NCI-H2107 (cell line): ENCODE results near the gene LEPR.
A peak's percentile ranks its signal among the peaks of the same experiment; 100 is the strongest.
"Not testable (repeated sequence)": the region's sequence is repeated elsewhere in the genome, so short reads cannot be mapped to it uniquely, and the experiment has no call there.

ENCODE experiments used
- DNase-seq: peaks from one replicate; lab custom pipeline; 2025; lab: John Stamatoyannopoulos, UW

LEPR gene

GRCh38 chr1:65420590-65421350 lies at the start of gene LEPR, which contains the start of gene LEPROT:
Gene LEPR, plus strand, starts transcription at chr1:65420668. Its CDS starts 144,898 bp downstream, at chr1:65565566.
Gene LEPROT, plus strand, starts transcription at chr1:65420668. Its CDS starts 57 bp downstream, at chr1:65420725.
- peak; percentile 50 for DNase-seq

DNA sequence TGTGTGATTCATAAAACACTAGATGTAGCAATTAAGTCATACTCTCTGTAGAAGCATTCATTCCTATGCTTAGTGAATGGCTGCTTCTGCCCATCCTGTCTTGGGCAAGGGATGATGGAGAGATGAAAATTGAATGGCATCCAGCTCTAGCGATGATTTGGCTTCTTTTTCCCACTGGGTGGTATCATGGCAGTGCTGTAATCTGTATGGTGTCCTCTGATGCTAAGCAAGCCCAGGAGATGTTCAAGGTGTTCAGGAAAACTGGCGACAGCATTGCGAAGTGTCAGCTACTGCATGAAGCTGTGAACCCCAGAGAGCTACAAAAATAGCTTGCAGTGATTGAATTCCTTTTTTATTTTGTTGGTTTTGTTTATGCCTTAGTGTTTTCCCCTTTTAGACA lies 48.9 kb upstream of the LEPR start:
- no peak for DNase-seq

DNA sequence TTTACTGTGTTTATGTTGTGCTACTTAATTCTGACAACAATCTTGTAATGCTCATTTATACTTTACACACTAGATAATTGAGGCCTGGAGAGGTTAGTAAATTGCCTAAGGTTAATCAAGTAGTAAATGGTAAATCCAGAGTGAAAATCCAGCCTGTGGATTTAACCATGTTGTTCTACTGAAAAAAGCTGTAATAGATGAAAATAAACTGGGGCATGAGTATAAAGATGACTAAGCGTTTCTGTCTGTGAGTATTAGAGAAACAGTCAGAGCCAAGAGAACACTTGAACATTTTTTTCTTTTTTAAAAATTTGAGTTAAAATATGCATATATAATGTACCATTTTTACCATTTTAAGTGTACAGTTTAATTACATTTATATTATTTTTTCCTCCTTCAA lies 47.9 kb upstream of the LEPR start:
- no peak for DNase-seq

DNA sequence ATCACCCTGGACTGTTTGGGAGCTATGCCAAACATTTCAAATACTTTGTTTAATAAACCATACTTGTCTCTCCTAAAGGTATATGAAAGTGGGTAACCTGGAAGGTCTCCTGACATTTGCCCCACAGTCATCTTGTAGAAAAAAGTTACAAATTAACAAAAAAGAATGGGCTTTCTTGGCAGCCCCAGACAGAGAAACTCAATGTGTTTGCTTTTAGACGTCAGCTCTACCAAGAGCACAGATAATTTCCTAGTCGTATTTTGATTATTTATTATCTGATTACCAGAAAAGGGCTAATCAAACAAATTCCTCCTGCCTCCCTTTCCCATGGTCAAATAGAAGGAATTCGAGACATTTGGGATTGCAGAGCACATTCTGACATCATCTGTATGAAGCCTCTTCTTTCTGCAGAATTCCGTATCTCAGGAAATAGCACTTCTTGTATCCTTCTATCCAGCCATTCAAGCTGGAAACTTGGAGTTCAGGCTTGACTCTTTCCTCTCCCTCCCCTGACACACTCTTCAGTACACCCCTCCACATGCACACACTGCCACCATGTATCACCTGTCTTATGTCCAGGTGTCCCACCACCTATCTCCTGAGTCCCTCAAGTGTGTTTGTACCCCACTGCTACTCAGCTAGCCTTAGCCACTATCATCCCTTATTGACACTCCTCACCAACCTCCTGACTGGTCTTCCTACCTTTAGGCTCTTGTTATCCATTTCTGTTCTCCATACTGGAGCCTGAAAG lies 42.8 kb upstream of the LEPR start:
- DNase-seq = no peak

GRCh38 chr1:65378247-65378946 lies 42.1 kb upstream of the LEPR start:
- DNase-seq = no peak

DNA sequence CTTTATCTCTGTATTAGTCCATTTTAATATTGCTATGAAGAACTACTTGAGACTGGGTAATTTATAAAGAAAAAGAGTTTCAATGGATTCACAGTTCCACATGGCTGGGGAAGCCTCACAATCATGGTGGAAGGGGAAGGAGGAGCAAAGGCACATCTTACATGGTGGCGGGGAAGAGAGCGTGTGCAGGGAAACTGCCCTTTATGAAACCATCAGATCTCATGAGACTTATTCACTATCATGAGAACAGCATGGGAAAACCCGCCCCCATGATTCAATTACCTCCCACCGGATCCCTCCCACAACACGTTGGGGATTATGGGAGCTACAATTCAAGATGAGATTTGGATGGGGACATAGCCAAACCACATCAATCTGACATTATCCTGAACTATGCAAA lies 36.0 kb upstream of the LEPR start:
- not testable (repeated sequence) for DNase-seq

DNA sequence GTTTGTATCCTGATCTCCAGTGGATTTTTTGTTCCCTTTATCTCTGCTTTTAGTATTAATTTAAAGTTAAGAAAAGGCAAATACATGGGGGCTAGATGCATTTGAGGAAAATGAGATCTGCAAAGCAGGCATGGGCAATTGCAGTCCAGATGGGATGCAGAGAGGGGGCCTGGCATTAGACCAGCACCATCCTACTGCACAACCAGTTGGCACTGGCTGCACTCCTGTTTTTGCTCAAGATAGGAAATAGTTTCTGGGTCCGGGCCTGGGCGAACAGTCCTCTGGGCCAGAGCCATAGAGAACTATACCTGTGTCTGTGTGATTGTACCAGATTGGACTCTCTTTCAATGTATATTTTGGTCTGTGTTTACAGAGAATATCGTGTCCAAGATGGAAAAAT lies 34.0 kb upstream of the LEPR start:
- no peak for DNase-seq

GRCh38 chr1:65387821-65388220 lies 32.6 kb upstream of the LEPR start:
- DNase-seq = no peak

- no peak for DNase-seq
Measured at GRCh38 chr1:65388908-65389695, 31.4 kb upstream of the LEPR start.

DNA sequence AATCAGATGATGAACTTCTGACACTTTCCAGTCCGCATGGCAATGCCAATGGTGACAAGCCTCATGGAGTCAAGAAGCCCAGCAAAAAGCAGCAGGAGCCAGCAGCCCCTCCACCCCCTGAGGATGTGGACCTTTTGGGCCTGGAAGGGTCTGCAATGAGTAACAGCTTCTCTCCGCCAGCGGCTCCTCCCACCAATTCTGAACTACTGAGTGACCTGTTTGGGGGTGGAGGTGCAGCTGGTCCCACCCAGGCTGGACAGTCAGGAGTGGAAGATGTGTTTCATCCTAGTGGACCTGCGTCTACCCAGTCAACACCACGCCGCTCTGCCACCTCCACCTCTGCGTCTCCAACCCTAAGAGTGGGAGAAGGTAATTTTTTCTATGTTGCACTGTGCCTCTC lies 28.0 kb upstream of the LEPR start:
- no peak for DNase-seq

DNA sequence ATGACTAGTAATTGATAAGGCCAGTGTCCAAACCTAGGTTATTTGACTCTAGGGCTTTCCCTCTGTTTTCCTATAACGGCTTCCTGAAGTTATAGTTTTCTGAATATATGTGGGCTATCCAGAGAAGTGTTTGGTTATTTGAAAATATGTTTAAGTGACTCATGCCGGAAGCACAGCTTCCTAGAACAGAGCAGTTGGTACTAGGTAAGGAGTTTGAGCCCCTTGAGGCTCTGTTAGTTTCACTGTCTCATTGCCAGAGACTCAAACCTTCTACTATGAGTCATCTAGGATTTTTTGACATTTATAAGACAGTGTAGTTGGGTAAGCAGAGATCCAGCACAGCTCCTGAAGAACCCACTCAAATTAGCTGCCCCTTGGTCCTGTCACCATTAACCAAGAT lies 27.1 kb upstream of the LEPR start:
- DNase-seq = no peak

GRCh38 chr1:65393928-65394327 lies 26.5 kb upstream of the LEPR start:
- no peak for DNase-seq

DNA sequence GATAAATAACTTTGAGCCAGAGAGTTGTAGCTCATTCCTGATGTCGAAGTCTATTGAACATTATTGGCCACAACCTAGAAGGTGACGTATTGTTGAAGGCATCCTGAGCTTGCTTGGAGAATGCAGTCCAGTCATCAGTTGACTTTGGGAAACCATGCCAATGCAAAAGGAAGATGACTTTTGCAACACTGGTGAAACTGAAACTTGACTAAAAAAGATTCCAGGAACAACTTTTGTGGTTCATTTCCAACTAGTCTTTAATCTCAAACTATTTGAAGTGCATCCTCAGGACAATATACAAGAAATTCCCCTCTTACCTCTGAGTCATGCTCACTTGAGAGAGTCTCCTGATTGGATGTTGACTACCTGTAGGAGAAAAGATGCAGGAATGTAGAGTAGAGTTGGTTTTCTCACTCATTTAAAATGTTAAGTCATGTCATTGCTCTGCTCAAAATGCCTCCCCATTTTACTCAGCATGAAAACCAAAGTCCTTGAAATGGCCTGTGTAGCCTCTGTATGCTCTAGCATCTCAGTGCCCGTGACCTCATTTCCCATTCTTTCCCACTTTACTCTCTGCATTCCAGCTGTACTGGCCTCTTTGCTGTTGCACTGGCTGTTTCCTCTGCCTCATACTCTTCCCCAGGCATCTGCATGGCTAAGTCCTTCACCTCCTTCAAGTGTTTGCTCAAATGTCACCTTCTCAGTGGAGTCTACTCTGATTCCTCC lies 24.4 kb upstream of the LEPR start:
- DNase-seq = no peak

- DNase-seq = no peak
Measured at GRCh38 chr1:65398083-65398482, 22.4 kb upstream of the LEPR start.

DNA sequence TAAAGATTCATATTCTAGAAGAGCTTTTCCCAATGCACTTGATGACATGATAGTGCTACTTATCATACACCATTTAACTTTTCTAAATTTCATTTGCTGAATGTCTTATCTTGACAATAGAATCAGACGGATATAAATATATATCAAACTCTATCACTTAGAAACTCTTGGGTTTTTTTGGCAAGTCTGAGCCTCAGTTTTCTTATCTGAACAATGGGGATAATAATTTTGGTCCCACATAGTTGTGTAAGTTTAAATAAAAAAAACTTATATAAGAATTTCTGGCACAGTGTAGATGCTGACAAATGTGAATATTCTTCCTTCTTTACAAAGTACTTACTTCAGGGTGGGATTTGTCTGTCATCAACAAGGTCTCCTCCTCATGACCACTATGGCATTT lies 21.5 kb upstream of the LEPR start:
- no peak for DNase-seq

GRCh38 chr1:65401612-65402011 lies 18.9 kb upstream of the LEPR start:
- no peak for DNase-seq

GRCh38 chr1:65404941-65405340 lies 15.5 kb upstream of the LEPR start:
- no peak for DNase-seq

GRCh38 chr1:65407877-65408276 lies 12.6 kb upstream of the LEPR start:
- DNase-seq = no peak

DNA sequence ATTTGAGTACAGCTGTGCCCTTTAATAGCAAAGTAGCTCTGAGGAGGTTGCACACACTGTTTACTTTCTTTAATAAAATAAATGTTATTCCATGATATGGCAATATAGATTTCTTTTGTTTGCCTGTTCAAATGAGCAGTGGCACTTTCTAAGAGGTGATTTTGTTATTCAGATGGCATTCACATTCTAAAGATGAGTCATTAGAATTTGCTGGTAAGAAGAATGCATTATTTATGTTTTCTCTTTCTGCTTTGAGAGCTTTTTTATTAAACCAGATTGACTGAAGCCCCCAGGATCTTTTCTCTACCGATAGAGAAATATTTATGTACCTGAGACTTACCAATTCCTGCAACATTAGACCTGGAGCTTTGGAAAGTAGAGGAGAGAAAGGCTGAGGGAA lies 11.2 kb upstream of the LEPR start:
- no peak for DNase-seq

DNA sequence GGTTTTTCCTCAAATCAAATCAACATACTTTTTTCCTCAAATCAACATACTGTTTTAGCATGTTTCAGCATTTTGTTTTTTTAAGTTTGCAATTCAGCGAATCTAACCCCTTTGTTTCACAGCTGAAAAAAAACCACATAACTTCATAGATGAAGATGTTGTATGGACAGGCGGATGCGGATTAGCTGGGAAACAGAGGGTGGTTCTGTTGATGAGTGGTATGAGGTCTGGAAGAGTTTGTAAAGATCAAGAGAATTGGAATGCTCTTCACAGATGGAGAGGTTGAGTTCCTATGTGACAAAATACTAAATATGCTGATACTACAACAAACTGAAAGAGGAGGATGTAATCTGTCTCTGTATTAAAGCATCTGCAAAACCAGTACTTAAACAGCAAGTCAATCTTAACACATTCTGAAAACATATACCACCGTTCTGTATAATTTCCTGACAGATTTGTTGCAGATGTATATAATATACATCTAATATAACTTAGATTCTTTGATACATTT lies 10.6 kb upstream of the LEPR start:
- no peak for DNase-seq
